GM21390 (cell line): ENCODE results near the gene LMF1.
"Not testable (repeated sequence)": the region's sequence is repeated elsewhere in the genome, so short reads cannot be mapped to it uniquely, and the experiment has no call there.

ENCODE experiments used
- ATAC-seq: cut with Tn5 transposase; IDR thresholded peaks from one replicate; pipeline ENCODE4 v1.9.1; 2021; ENCODE audit not compliant: unreplicated experiment

The LMF1 gene

GRCh38 chr16:897701-898100 is 73.1 kb downstream of the LMF1 start:
- no peak for ATAC-seq

- no peak for ATAC-seq
Observed at GRCh38 chr16:897200-897543, 73.6 kb downstream of the LMF1 start.

GRCh38 chr16:896261-897199 is 74.3 kb downstream of the LMF1 start:
- no peak for ATAC-seq

GRCh38 chr16:895371-895770 is 75.4 kb downstream of the LMF1 start:
- no peak for ATAC-seq

GRCh38 chr16:894841-895240 is 75.9 kb downstream of the LMF1 start:
- no peak for ATAC-seq

GRCh38 chr16:894136-894535 is 76.6 kb downstream of the LMF1 start:
- no peak for ATAC-seq

GRCh38 chr16:893360-893759 is 77.4 kb downstream of the LMF1 start:
- no peak for ATAC-seq

GRCh38 chr16:892536-893255 is 78.1 kb downstream of the LMF1 start:
- no peak for ATAC-seq

GRCh38 chr16:892006-892405 is 78.8 kb downstream of the LMF1 start:
- ATAC-seq: no peak

GRCh38 chr16:891353-891740 is 79.4 kb downstream of the LMF1 start:
- no peak for ATAC-seq

- ATAC-seq: no peak
Observed at GRCh38 chr16:890716-891352, 80.0 kb downstream of the LMF1 start.

GRCh38 chr16:890217-890616 is 80.6 kb downstream of the LMF1 start:
- ATAC-seq: no peak

- ATAC-seq: no peak
Observed at GRCh38 chr16:889586-889985, 81.2 kb downstream of the LMF1 start.

- ATAC-seq: no peak
Observed at GRCh38 chr16:888901-889570, 81.7 kb downstream of the LMF1 start.

GRCh38 chr16:888456-888855 is 82.3 kb downstream of the LMF1 start:
- not testable (repeated sequence) for ATAC-seq

GRCh38 chr16:887846-888245 is 82.9 kb downstream of the LMF1 start:
- no peak for ATAC-seq

- ATAC-seq: no peak
Observed at GRCh38 chr16:886802-887731, 83.7 kb downstream of the LMF1 start.

GRCh38 chr16:886084-886543 is 84.7 kb downstream of the LMF1 start:
- ATAC-seq: no peak

GRCh38 chr16:885391-885790 is 85.4 kb downstream of the LMF1 start:
- ATAC-seq: no peak

- ATAC-seq: no peak
Observed at GRCh38 chr16:884232-884631, 86.6 kb downstream of the LMF1 start.
